HepG2 (cell line): ENCODE measurements around the gene OR10A3. TPM values are rescaled to one million over a fixed set of nuclear protein-coding genes. Genes with fewer than 3 reads are reported as not detected.

Experiments used
- ATAC-seq: fragments of 200-7000 bp; cut with Tn5 transposase; 3 replicates; pipeline ENCODE4 v1.9.1; 2020; ENCODE audit warnings: mild to moderate bottlenecking, moderate library complexity
- BruUV-seq: library from RNA; stranded (reverse); fragments of 400-500 nt; replicated peaks from 2 replicates; lab custom pipeline; 2021; lab: Mats Ljungman, UMichigan
- CTCF ChIA-PET: fragments of 300-600 bp; formaldehyde crosslinking; extraction: SDS; loops from one replicate; lab custom pipeline; 2021; ENCODE audit warnings: low total read pairs, inconsistent platforms, low intra/inter-chr PET ratio; lab: Yijun Ruan, JAX
- POLR2A ChIA-PET: fragments of 350-600 bp; sonication (Branson Sonifier 250); formaldehyde crosslinking; loops from one replicate; lab custom pipeline; 2020; ENCODE audit warnings: antibody characterized with exemption, inconsistent platforms; lab: Yijun Ruan, JAX
- DNase-seq: peaks from one replicate; pipeline ENCODE4 v3.0.0-alpha.2; 2015; ENCODE audit warnings: low spot score
- FAIRE-seq: peaks from 3 replicates; lab custom pipeline; 2011; peaks lifted over from hg19 to GRCh38; lab: Jason Lieb, UNC
- H2AFZ ChIP-seq: one replicate; pipeline ENCODE4 v1.6.1; 2011; ENCODE audit warnings: low read length, inconsistent platforms
- H3K27ac ChIP-seq: fragments of 300-600 bp; 3 replicates; pipeline ENCODE4 v1.8.0; 2011; ENCODE audit warnings: mixed run types, mild to moderate bottlenecking, mixed read lengths, low read length, inconsistent platforms; ENCODE audit not compliant: insufficient read depth; ENCODE audit errors: extremely low read length
- H3K27me3 ChIP-seq, 2 experiments: fragments of 200-600 bp in 1 of 2; 2 replicates in 1 of 2; 3 replicates in 1 of 2; pipeline versions ENCODE4 v1.6.0 to v1.8.0; 2011; ENCODE audit warnings: low read length in 2 of 2, mild to moderate bottlenecking in 2 of 2, moderate library complexity in 2 of 2, inconsistent platforms in 1 of 2; ENCODE audit not compliant: insufficient read depth in 2 of 2, control insufficient read depth in 1 of 2
- H3K36me3 ChIP-seq, 2 experiments: fragments of 200-600 bp in 1 of 2; replicated peaks in 1 of 2; 2 replicates in 1 of 2; 3 replicates in 1 of 2; pipeline versions ENCODE4 v1.5.1 to v1.8.0; 2011; ENCODE audit warnings: low read length in 2 of 2, inconsistent platforms in 1 of 2; ENCODE audit not compliant: insufficient read depth in 2 of 2, control insufficient read depth in 1 of 2
- H3K4me1 ChIP-seq: 2 replicates; pipeline ENCODE4 v1.5.1; 2012; ENCODE audit warnings: low read length, inconsistent platforms; ENCODE audit not compliant: insufficient read depth
- H3K4me2 ChIP-seq: 2 replicates; pipeline ENCODE4 v1.6.0; 2011; ENCODE audit warnings: low read depth, low read length, inconsistent platforms
- H3K4me3 ChIP-seq, 3 experiments: fragments of 200-600 bp in 1 of 3; sonication (generic), shearing (Covaris generic) in 1 of 3; replicated peaks in 1 of 3; 2 replicates each; pipeline ENCODE4 v1.5.1; 2011 to 2016; ENCODE audit warnings: low read length in 3 of 3, inconsistent platforms in 2 of 3, low read depth in 2 of 3, mild to moderate bottlenecking in 2 of 3, control low read depth in 1 of 3, mixed read lengths in 1 of 3; ENCODE audit not compliant: insufficient read depth in 1 of 3
- H3K79me2 ChIP-seq: one replicate; pipeline ENCODE4 v1.6.1; 2011; ENCODE audit warnings: low read length, inconsistent platforms; ENCODE audit not compliant: insufficient read depth
- H3K9ac ChIP-seq: 2 replicates; pipeline ENCODE4 v1.6.0; 2011; ENCODE audit warnings: mild to moderate bottlenecking, low read depth, low read length, inconsistent platforms; ENCODE audit not compliant: insufficient read depth
- H3K9me3 ChIP-seq: 2 replicates; pipeline ENCODE4 v1.5.1; 2012; ENCODE audit warnings: mild to moderate bottlenecking, low read length
- H4K20me1 ChIP-seq: 2 replicates; pipeline ENCODE4 v1.6.0; 2011; ENCODE audit warnings: inconsistent platforms, mild to moderate bottlenecking, low read length, moderate library complexity; ENCODE audit not compliant: insufficient read depth
- ATF7 ChIP-seq, 2 experiments: fragments of 450-650 bp in 1 of 2; sonication (generic) in 1 of 2; formaldehyde crosslinking in 1 of 2; IDR thresholded peaks; 2 replicates each; pipeline versions ENCODE4 v1.4.0 to v1.6.1; 2016 to 2020; ENCODE audit warnings: antibody characterized with exemption in 1 of 2, mild to moderate bottlenecking in 1 of 2, missing genetic modification reagents in 1 of 2
- CEBPG ChIP-seq: IDR thresholded peaks from 2 replicates; pipeline ENCODE4 v1.6.1; 2016
- HMG20A ChIP-seq: IDR thresholded peaks from 2 replicates; pipeline ENCODE4 v1.6.1; 2016; ENCODE audit warnings: borderline replicate concordance
- HNF1B ChIP-seq: sonication (generic); formaldehyde crosslinking; IDR thresholded peaks from 2 replicates; pipeline ENCODE4 v1.5.1; 2020; ENCODE audit warnings: mild to moderate bottlenecking, moderate library complexity, missing genetic modification reagents
- KAT7 ChIP-seq: IDR thresholded peaks from 2 replicates; pipeline ENCODE4 v1.6.1; 2018; ENCODE audit warnings: borderline replicate concordance, missing compliant biosample characterization
- MATR3 ChIP-seq: sonication (generic); formaldehyde crosslinking; IDR thresholded peaks from 2 replicates; pipeline ENCODE4 v1.4.0; 2020; ENCODE audit warnings: missing genetic modification reagents
- NFRKB ChIP-seq: fragments of 450-650 bp; IDR thresholded peaks from 2 replicates; pipeline ENCODE4 v1.6.1; 2017
- NFYC ChIP-seq: IDR thresholded peaks from 2 replicates; pipeline ENCODE4 v1.6.1; 2016; ENCODE audit warnings: missing genetic modification reagents, missing compliant biosample characterization
- PLRG1 ChIP-seq: fragments of 450-650 bp; conservative IDR thresholded peaks from 2 replicates; pipeline ENCODE4 v1.6.1; 2016
- SP2 ChIP-seq: sonication (generic); formaldehyde crosslinking; IDR thresholded peaks from 2 replicates; pipeline ENCODE4 v1.5.1; 2020; ENCODE audit warnings: mild to moderate bottlenecking, missing genetic modification reagents
- TRAFD1 ChIP-seq: sonication (generic); formaldehyde crosslinking; IDR thresholded peaks from 2 replicates; pipeline ENCODE4 v1.5.1; 2020; ENCODE audit warnings: missing genetic modification reagents, mild to moderate bottlenecking, borderline replicate concordance
- YEATS4 ChIP-seq: sonication (generic); formaldehyde crosslinking; IDR thresholded peaks from 2 replicates; pipeline ENCODE4 v1.4.0; 2020; ENCODE audit warnings: missing genetic modification reagents, borderline replicate concordance
- ZMYM2 ChIP-seq: sonication (generic); formaldehyde crosslinking; IDR thresholded peaks from 2 replicates; pipeline ENCODE4 v1.8.0; 2022; ENCODE audit warnings: mild to moderate bottlenecking, missing genetic modification reagents
- ZNF383 ChIP-seq: sonication (generic); formaldehyde crosslinking; IDR thresholded peaks from 2 replicates; pipeline ENCODE4 v1.4.0; 2020; ENCODE audit warnings: missing genetic modification reagents, mild to moderate bottlenecking, borderline replicate concordance
- ZNF772 ChIP-seq: sonication (generic); formaldehyde crosslinking; IDR thresholded peaks from 2 replicates; pipeline ENCODE4 v1.5.0; 2020; ENCODE audit warnings: mild to moderate bottlenecking, missing genetic modification reagents
- ZNF782 ChIP-seq: sonication (generic); formaldehyde crosslinking; IDR thresholded peaks from 2 replicates; pipeline ENCODE4 v1.4.0; 2020; ENCODE audit warnings: missing genetic modification reagents, mild to moderate bottlenecking, borderline replicate concordance
- WGBS: methylation state at CpG from one replicate; pipeline ENCODE4 v1.1.6; 2017; ENCODE audit warnings: low lambda C conversion rate; 5-methylcytosine and 5-hydroxymethylcytosine counted together
- in situ Hi-C: cut with HindIII; loops from 2 replicates; pipeline ENCODE4 v1.10.0; 2017; ENCODE audit warnings: low pct_unique_long_range_greater_than_20kb; ENCODE audit not compliant: extremely low pct_ligation_motif_present
- intact Hi-C: fragments of 100-400 bp; cut with micrococcal nuclease; formaldehyde crosslinking; loops from one replicate; pipeline ENCODE4 v1.10.0; 2022; ENCODE audit not compliant: unreplicated experiment
- polyA plus RNA-seq, 8 experiments: library from polyadenylated mRNA; depleted of rRNA in 3 of 8; stranded (reverse) in 7 of 8; unstranded in 1 of 8; fragments of >200 nt; fragmentation: Illumina TruSeq in 4 of 8; extraction: Trizol in 4 of 8; gene quantifications; 2 replicates each; pipeline versions ENCODE4 v1.2.1 to v1.2.3, GENCODE V29; 2011 to 2016; ENCODE audit warnings: low read depth in 4 of 8, missing spikeins in 1 of 8, mixed read lengths in 1 of 8; ENCODE audit not compliant: insufficient read depth in 1 of 8
- total RNA-seq, 5 experiments: library from RNA; depleted of rRNA; stranded (reverse); fragments of >200 nt; fragmentation: Illumina TruSeq; extraction: Trizol; gene quantifications; 2 replicates each; pipeline ENCODE4 v1.2.3, GENCODE V29; 2016; ENCODE audit warnings: low read depth in 1 of 5
- TF ChIP-seq, protein P1 (sequence below): sonication (generic); formaldehyde crosslinking; IDR thresholded peaks from 2 replicates; pipeline ENCODE4 v1.5.0; 2020; ENCODE audit warnings: missing genetic modification reagents

The OR10A3 gene
- total and polyA plus RNA-seq, 2 of the 13 experiments (the other 11 are each of a cell fraction or from before 2014, with no cell fraction given), result not detected

DNA sequence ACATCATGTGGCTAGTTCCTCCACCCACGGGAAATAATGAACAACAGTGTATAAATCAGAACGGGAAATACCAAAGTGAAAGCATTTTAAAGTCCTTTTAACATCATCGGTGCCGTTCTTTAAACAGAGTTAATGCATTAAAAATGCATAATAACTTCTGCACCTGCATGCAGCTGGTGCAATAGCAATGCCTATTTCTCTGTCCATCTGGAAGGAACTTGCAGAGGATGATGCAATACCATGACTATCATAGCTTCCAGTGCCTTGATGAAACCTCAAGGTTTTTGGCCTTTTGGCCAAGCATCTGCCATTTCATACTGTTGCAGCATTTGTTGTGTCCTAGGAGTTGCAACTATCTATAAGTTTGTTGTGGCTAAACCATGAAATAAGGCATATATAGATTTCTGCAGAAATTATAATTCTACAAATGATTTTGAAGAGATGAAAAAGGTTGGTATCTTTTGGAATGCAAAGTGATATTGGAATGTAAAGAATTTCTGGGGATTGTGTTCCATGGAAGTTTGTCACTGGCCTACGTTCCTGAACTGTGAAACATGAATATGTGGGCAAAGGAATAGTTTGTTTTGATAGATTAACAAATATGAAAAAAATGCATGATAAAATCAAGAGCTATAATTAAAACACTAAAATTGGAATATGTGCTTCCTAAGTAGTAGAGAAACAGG lies 35.9 kb upstream of the OR10A3 start:
- Histone ChIP-seq H3K27ac (no peak overlapping the region), H3K4me2 (no peak overlapping the region), H3K9me3 (no peaks in the 10 kb centered on the region), H3K79me2 (no peaks in the 10 kb centered on the region), H3K27me3 (no peaks in the 10 kb centered on the region), H3K4me1 (no peaks in the 10 kb centered on the region), H4K20me1 (no peaks in the 10 kb centered on the region), H3K9ac (no peak overlapping the region), H3K36me3 (no peaks in the 10 kb centered on the region), H2AFZ (no peak overlapping the region), H3K4me3 (no peak overlapping the region)
- ChIA-PET CTCF (no interaction called here), POLR2A (no interaction called here)
- ATAC-seq (no peak), DNase-seq (no peak), FAIRE-seq (no peak)
- 38% methylated on average over 5 of the region's 5 CpGs for WGBS
- intact Hi-C loops (no loop called here), in situ Hi-C loops (no loop called here)
- no TSS peak for BruUV-seq
- TF ChIP-seq SP2 (CRISPR knock-in tag) (no peak), CEBPG (CRISPR knock-in tag) (peak; percentile 47; the same call in 1 of the 2 replicates), ATF7 (IDR thresholded peaks at IDR 0.05) (peak; percentile 23; the same call in 1 of the 2 replicates), ATF7 (CRISPR knock-in tag; IDR thresholded peaks at IDR 0.05) (no peak), TRAFD1 (CRISPR knock-in tag) (no peak), ZNF383 (CRISPR knock-in tag) (no peak), ZNF772 (no peak), YEATS4 (no peak), HNF1B (CRISPR knock-in tag) (no peak), NFRKB (no peak), KAT7 (CRISPR knock-in tag) (no peak), PLRG1 (no peak), MATR3 (CRISPR knock-in tag) (no peak), ZNF782 (CRISPR knock-in tag) (no peak), ZMYM2 (no peak), HMG20A (CRISPR knock-in tag) (no peak), NFYC (no peak)
- TF ChIP-seq, protein P1, sequence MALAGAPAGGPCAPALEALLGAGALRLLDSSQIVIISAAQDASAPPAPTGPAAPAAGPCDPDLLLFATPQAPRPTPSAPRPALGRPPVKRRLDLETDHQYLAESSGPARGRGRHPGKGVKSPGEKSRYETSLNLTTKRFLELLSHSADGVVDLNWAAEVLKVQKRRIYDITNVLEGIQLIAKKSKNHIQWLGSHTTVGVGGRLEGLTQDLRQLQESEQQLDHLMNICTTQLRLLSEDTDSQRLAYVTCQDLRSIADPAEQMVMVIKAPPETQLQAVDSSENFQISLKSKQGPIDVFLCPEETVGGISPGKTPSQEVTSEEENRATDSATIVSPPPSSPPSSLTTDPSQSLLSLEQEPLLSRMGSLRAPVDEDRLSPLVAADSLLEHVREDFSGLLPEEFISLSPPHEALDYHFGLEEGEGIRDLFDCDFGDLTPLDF (CRISPR knock-in tag), result no peak
